Upper lobe of left lung (tissue), 6 donors: Measurements from ENCODE around the gene CXCR5. TPM values are rescaled to one million over a fixed set of nuclear protein-coding genes. Genes with fewer than 3 reads are reported as not detected.

Experiments
- ATAC-seq, 2 donors: fragments of 200-7000 bp; cut with Tn5 transposase; one replicate each; pipeline ENCODE4 v1.9.1; 2022; ENCODE audit warnings: mild to moderate bottlenecking in 2 of 2, moderate library complexity in 2 of 2; ENCODE audit not compliant: low FRiP score in 2 of 2
- DNase-seq, 2 donors: peaks; one replicate each; pipeline ENCODE4 v3.0.0-alpha.2; 2019 to 2020
- H3K27ac ChIP-seq, 4 donors: fragments of 200-600 bp; sonication (generic); one replicate each; pipeline ENCODE4 v1.5.1; 2016 to 2019
- H3K27me3 ChIP-seq, 4 donors: fragments of 200-600 bp; sonication (generic); one replicate each; pipeline ENCODE4 v1.5.1; 2017 to 2019
- H3K36me3 ChIP-seq, 4 donors: fragments of 200-600 bp; sonication (generic); one replicate each; pipeline ENCODE4 v1.5.1; 2016 to 2019
- H3K4me1 ChIP-seq, 4 donors: fragments of 200-600 bp; sonication (generic); one replicate each; pipeline ENCODE4 v1.5.1; 2018 to 2019
- H3K4me3 ChIP-seq, 4 donors: fragments of 200-600 bp; sonication (generic); one replicate each; pipeline ENCODE4 v1.5.1; 2017 to 2019; ENCODE audit warnings: mild to moderate bottlenecking in 2 of 4, moderate library complexity in 1 of 4
- H3K9me3 ChIP-seq, 4 donors: fragments of 200-600 bp; sonication (generic); one replicate each; pipeline ENCODE4 v1.5.1; 2018 to 2019
- EP300 ChIP-seq, 4 donors: sonication (generic); formaldehyde crosslinking; IDR thresholded peaks; one replicate each; pipeline ENCODE4 v1.5.1; 2017; ENCODE audit warnings: antibody characterized with exemption in 4 of 4, control low read depth in 2 of 4
- POLR2A ChIP-seq, 4 donors: fragments of 450-650 bp; IDR thresholded peaks; one replicate each; pipeline ENCODE4 v1.5.1; 2016 to 2017; ENCODE audit warnings: antibody characterized with exemption in 4 of 4, mild to moderate bottlenecking in 2 of 4
- POLR2AphosphoS5 ChIP-seq, 2 donors: sonication (generic); formaldehyde crosslinking; IDR thresholded peaks; one replicate each; pipeline ENCODE4 v1.5.1; 2017; ENCODE audit warnings: antibody characterized with exemption in 2 of 2
- WGBS, 2 donors: methylation state at CpG; one replicate each; pipeline ENCODE4 v1.1.5; 2017 to 2018; 5-methylcytosine and 5-hydroxymethylcytosine counted together
- total RNA-seq, 6 donors: library from RNA; depleted of rRNA in 4 of 6; stranded (reverse); fragments of >200 nt in 4 of 6; gene quantifications; one replicate each; pipeline versions ENCODE4 v1.1.0 to v1.2.1, GENCODE V29; 2016 to 2021
- TF ChIP-seq, protein P1 (sequence below), 6 experiments: fragments of 450-650 bp in 4 of 6; fragments of 200-600 bp in 2 of 6; sonication (generic) in 2 of 6; IDR thresholded peaks; one replicate each; pipeline ENCODE4 v1.5.1; 2016 to 2019; ENCODE audit warnings: antibody characterized with exemption in 6 of 6
- donor health status: DM: no; HTN: no; CAD: no; lungs with moderate emphysema.
- donor health status: DM: no; HTN: yes; CAD: no; lungs with severe emphysema.

Gene CXCR5
- total RNA-seq, 6 donors from 2014 or later, result under 0.01 to 0.17 (median 0.16) TPM; not detected in 2

GRCh38 chr11:118918686-118919280 lies 35.1 kb downstream of the CXCR5 start:
- Histone ChIP-seq H3K9me3 (no peaks in the 10 kb centered on the region), H3K4me1 (peaks cover 94 to 100% (median 99%) of the 10 kb centered on the region in 4 donors), H3K36me3 (no peaks in the 10 kb centered on the region), H3K27ac (peak overlapping the region; percentile 94 to 98 (median 97)), H3K4me3 (peak overlapping the region in 3 of 4 donors; percentile 14 to 93 (median 89)), H3K27me3 (no peaks in the 10 kb centered on the region)
- DNase-seq, result peak in 1 of 2 donors; percentile 81
- TF ChIP-seq POLR2A (IDR thresholded peaks at IDR 0.05) (no peak), POLR2AphosphoS5 (IDR thresholded peaks at IDR 0.05) (no peak), EP300 (IDR thresholded peaks at IDR 0.05) (no peak)
- TF ChIP-seq, protein P1, sequence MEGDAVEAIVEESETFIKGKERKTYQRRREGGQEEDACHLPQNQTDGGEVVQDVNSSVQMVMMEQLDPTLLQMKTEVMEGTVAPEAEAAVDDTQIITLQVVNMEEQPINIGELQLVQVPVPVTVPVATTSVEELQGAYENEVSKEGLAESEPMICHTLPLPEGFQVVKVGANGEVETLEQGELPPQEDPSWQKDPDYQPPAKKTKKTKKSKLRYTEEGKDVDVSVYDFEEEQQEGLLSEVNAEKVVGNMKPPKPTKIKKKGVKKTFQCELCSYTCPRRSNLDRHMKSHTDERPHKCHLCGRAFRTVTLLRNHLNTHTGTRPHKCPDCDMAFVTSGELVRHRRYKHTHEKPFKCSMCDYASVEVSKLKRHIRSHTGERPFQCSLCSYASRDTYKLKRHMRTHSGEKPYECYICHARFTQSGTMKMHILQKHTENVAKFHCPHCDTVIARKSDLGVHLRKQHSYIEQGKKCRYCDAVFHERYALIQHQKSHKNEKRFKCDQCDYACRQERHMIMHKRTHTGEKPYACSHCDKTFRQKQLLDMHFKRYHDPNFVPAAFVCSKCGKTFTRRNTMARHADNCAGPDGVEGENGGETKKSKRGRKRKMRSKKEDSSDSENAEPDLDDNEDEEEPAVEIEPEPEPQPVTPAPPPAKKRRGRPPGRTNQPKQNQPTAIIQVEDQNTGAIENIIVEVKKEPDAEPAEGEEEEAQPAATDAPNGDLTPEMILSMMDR (IDR thresholded peaks at IDR 0.05), result no peak
- 23% methylated on average over 10 of the region's 13 CpGs for WGBS, 2 donors
- ATAC-seq, result no peak

DNA sequence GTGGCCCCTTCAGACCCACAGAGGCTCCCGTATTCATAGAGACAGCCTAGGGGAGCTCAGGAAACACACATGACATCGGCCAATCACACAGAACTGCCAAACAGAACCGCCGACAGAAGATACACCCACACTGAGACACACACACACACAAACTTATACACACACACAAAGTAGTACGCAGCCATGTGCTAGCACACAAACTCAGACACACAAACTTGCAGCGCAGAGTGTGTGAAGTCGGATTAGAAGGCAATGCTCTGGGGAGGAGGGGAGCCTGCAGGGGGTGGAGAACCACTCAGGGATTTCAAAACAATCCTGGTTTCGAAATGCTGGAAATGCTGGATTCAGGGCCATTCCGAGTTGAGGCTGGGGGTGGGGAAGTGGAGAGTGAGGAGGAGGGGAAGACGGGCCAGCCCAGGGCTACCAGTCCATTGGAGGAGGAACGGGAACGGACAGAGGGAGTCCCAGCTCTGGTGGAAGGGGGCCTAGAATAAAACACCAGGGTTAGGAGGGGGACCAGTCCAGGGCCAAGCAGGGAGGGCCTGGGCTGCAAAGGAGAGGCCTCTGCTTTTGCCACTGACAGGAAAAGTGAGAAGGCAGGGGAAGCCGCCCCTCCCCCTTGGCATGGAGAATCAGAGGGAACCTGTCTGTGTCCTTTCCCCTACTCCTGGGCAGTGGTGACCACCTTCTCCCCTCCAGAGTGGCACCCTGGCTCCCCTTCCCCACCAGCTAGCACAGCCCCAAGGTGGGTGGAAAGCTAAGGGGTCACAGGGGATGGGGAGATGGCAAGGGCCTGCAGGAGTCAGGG lies 37.6 kb downstream of the CXCR5 start:
- Histone ChIP-seq H3K4me1 (peaks cover 73 to 84% (median 82%) of the 10 kb centered on the region in 4 donors), H3K4me3 (peak overlapping the region in 3 of 4 donors; percentile 86 to 93 (median 89)), H3K36me3 (no peaks in the 10 kb centered on the region), H3K27ac (peak overlapping the region; percentile 94 to 98 (median 97)), H3K9me3 (no peaks in the 10 kb centered on the region), H3K27me3 (no peaks in the 10 kb centered on the region)
- DNase-seq (peak in 1 of 2 donors; percentile 87), ATAC-seq (peak; percentile 12 to 50)
- TF ChIP-seq POLR2AphosphoS5 (IDR thresholded peaks at IDR 0.05) (peak; percentile 65 to 68), POLR2A (IDR thresholded peaks at IDR 0.05) (no peak), EP300 (IDR thresholded peaks at IDR 0.05) (peak in 1 of 4 donors; percentile 76)
- WGBS, 2 donors, result 6 to 14% methylated on average over 13 of the region's 13 CpGs

DNA sequence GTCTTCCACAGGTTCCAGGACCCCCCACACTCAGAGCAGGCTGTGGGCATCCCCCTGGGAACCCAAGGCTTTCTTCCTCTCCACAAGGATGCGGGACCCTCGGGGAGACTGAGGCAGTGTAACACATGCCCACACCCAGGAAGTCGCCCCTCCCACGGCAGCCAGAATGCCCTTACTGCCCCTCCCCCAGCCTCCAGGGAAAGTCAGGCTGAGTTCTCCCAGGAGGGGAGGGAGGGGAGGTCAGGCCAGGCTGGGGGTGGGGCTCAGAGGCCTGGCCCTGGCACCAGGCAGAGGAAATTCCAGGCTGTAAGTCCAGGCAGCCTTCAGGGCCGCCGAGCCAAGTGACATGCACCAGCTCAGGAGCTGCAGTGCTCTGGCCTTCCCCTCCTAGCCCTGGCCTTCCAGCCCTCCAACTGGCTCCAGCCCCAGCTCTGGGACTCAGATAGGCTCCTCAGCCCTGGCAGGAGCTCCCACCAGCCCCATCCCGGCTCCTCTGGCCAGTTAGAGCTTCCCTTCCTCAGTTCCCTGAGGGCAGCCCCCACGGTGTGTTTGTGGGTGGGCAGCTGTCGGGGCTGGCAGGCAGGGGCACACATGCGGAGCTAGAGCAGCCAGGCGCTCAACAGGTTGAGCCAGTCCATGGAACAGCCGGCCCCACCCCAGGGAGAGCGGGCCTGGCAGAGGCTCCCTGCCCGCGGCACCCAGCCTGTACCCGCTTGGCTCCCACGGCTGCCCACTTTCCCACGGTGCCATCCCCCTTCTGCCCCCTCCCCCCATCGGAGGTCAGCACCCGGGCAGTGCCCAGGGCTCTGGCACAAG lies 38.4 kb downstream of the CXCR5 start:
- WGBS, 2 donors, result 18 to 60% methylated on average over 1 to 15 of the region's 20 CpGs
- H3K36me3 ChIP-seq, result no peaks in the 10 kb centered on the region
- H3K4me1 ChIP-seq, result peaks cover 72 to 83% (median 80%) of the 10 kb centered on the region in 4 donors
- DNase-seq, result peak; percentile 84 to 91
- peak in 1 of 2 donors; percentile 70 for ATAC-seq
- TF ChIP-seq POLR2A (IDR thresholded peaks at IDR 0.05) (peak in 3 of 4 donors; percentile 42 to 71 (median 57)), POLR2AphosphoS5 (IDR thresholded peaks at IDR 0.05) (peak; percentile 48 to 91), EP300 (IDR thresholded peaks at IDR 0.05) (peak in 1 of 4 donors; percentile 84)
- TF ChIP-seq, protein P1 (IDR thresholded peaks at IDR 0.05), result no peak
- H3K4me3 ChIP-seq, result peak overlapping the region; percentile 86 to 97 (median 91)
- H3K27me3 ChIP-seq, result no peaks in the 10 kb centered on the region
- peak overlapping the region; percentile 94 to 98 (median 97) for H3K27ac ChIP-seq
- no peaks in the 10 kb centered on the region for H3K9me3 ChIP-seq

DNA sequence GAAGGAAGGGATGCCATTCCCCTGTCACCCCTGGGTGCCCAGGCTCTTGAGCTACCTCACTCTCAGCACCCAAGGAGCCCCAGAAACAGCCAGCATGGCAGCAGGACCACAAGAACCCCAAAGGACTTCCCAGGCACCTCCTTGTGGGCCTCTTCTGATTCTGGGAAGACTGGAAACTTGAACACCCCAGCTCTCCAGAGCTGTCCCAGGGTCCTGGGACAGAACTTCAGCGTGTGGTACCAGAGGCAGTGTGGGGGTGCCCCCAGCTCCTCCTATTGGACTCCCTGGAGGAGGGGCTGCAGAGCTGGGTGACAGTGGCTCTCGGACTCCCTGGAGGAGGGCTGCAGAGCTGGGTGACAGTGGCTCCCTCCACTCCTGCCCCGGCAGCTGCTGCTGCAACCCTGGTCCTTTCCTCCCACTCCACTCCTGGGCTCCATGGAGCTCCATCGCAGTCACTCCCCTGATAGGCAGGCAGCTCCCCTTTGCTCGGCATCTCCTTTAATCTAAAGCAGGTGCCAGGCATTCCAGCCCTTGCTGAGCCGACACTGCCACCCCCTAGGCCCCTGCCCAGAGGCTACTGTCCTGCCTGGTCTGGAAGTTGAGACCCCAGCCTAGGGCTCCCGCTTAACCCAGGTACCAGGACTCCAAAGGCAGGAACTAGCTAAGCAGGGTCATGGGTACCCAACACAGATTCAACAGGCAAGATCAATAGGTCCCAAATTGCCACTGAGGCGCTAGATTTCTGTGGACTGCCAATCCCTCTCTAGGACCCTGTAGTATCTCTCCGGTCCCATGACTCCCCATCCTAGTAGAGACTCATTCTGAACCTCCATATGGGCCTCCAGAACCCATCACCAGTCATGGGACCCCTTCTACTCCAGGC lies 39.3 kb downstream of the CXCR5 start:
- peaks cover 73 to 83% (median 80%) of the 10 kb centered on the region in 4 donors for H3K4me1 ChIP-seq
- TF ChIP-seq, protein P1 (IDR thresholded peaks at IDR 0.05), result no peak
- no peak for TF ChIP-seq POLR2A (IDR thresholded peaks at IDR 0.05)
- no peak for TF ChIP-seq EP300 (IDR thresholded peaks at IDR 0.05)
- H3K27me3 ChIP-seq, result no peaks in the 10 kb centered on the region
- H3K36me3 ChIP-seq, result no peaks in the 10 kb centered on the region
- H3K4me3 ChIP-seq, result peak overlapping the region; percentile 86 to 97 (median 91)
- DNase-seq (no peak), ATAC-seq (no peak)
- WGBS, 2 donors, result 38 to 44% methylated on average over 4 to 9 of the region's 9 CpGs
- no peaks in the 10 kb centered on the region for H3K9me3 ChIP-seq
- H3K27ac ChIP-seq, result peak overlapping the region; percentile 94 to 98 (median 97)
